H1 (cell line): ENCODE results near the gene JPH3. TPM values are rescaled to one million over a fixed set of nuclear protein-coding genes. Genes with fewer than 3 reads are reported as not detected.

Experiments
- BACH1 ChIP-seq: IDR thresholded peaks from 2 replicates; pipeline ENCODE4 v1.6.1; 2012; ENCODE audit warnings: low read length, improper control_type of control experiment
- CHD1 ChIP-seq: IDR thresholded peaks from 2 replicates; pipeline ENCODE4 v1.6.1; 2012; ENCODE audit warnings: low read depth, low read length, improper control_type of control experiment
- GABPA ChIP-seq: IDR thresholded peaks from 2 replicates; pipeline ENCODE4 v1.6.1; 2011; ENCODE audit warnings: mild to moderate bottlenecking, low read length, moderate library complexity, borderline replicate concordance; ENCODE audit not compliant: insufficient read depth
- HDAC2 ChIP-seq, 2 experiments: fragments of 300-600 bp in 1 of 2; sonication (generic) in 1 of 2; IDR thresholded peaks; 2 replicates each; pipeline ENCODE4 v1.6.1; 2011 to 2012; ENCODE audit warnings: low read depth in 2 of 2, low read length in 2 of 2, mild to moderate bottlenecking in 2 of 2, moderate library complexity in 2 of 2, borderline replicate concordance in 1 of 2, inconsistent platforms in 1 of 2
- MAFK ChIP-seq: IDR thresholded peaks from 2 replicates; pipeline ENCODE4 v1.6.1; 2012; ENCODE audit warnings: low read depth, mild to moderate bottlenecking, improper control_type of control experiment, low read length
- SUZ12 ChIP-seq: fragments of 200-600 bp; sonication (generic); IDR thresholded peaks from 2 replicates; pipeline ENCODE4 v1.6.1; 2012; ENCODE audit warnings: mild to moderate bottlenecking, inconsistent platforms, low read length, moderate library complexity, mixed read lengths
- polyA plus RNA-seq, 7 experiments: library from polyadenylated mRNA; depleted of rRNA in 3 of 7; stranded (reverse) in 5 of 7; unstranded in 2 of 7; fragments of >200 nt in 5 of 7; fragments of 200-250 nt in 2 of 7; gene quantifications; 1 replicate in 5 of 7; 2 replicates in 1 of 7; 4 replicates in 1 of 7; pipeline versions ENCODE4 v1.2.1 to v1.2.3, GENCODE V29; 2011 to 2013; ENCODE audit warnings: missing spikeins in 2 of 7, mixed read lengths in 2 of 7
- total RNA-seq: library from RNA; stranded (reverse); fragmentation: NEBNext Ultra II Directional; extraction: Animal tissue kit (Norgen Biotek cat#: 25700); gene quantifications from 2 replicates; pipeline ENCODE4 v1.2.1, GENCODE V29; 2021

JPH3 gene
- total and polyA plus RNA-seq, 2 of the 8 experiments (the other 6 are each of a cell fraction or from before 2014, with no cell fraction given): 10.3 to 28.3 TPM

DNA sequence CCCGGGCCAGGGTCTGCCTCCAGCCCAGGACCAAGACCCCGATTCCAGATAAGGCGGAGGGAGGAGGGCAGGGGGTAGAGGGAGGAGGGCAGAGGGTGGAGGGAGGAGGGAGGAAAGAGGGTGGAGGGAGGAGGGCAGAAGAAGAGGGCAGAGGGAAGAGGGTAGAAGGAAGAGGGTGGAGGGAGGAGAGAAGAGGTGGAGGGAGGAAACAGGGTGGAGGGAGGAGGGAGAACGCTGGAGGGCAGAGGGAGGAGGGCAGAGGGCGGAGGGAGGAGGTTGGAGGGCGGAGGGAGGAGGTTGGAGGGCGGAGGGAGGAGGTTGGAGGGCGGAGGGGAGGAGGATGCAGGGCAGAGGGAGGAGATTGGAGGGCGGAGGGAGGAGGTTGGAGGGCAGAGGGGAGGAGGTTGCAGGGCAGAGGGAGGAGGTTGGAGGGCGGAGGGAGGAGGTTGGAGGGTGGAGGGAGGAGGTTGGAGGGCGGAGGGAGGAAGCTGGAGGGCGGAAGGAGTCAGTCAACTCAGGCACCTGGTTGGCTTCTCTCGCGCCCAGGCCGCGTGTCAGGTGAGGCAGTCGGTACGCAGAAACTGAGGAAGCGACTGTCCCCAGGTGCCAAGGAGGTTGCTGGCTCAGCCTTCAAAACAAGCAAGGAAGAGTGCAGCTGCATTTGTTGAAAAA, 98.2 kb downstream of the JPH3 start (continued):
- TF ChIP-seq GABPA: no peak
- TF ChIP-seq MAFK: no peak
- TF ChIP-seq HDAC2 (IDR thresholded peaks at IDR 0.05; ENCODE audit: borderline replicate concordance in 1 of 2, low read depth in 2 of 2, low read length in 2 of 2): no peak
- no peak for TF ChIP-seq SUZ12
- TF ChIP-seq CHD1: no peak
- no peak for TF ChIP-seq BACH1
